GM13977 (cell line): ENCODE measurements around the gene C18orf54.

Experiments
- DNase-seq: peaks from one replicate; pipeline ENCODE4 v3.0.0; 2012; ENCODE audit warnings: low spot score
- in situ Hi-C: fragments of 300-500 bp; cut with MboI; formaldehyde crosslinking; loops from one replicate; pipeline ENCODE4 v1.12.0; 2022; ENCODE audit warnings: low sequenced_read_pairs, low pct_unique_long_range_greater_than_20kb, mixed read lengths, inconsistent platforms; ENCODE audit not compliant: unreplicated experiment
- TF ChIP-seq, protein P1 (sequence below): IDR thresholded peaks from 2 replicates; pipeline ENCODE4 v1.5.1; 2012; ENCODE audit warnings: mild to moderate bottlenecking, control low read depth; ENCODE audit not compliant: insufficient read depth; ENCODE audit errors: extremely low read depth, missing control alignments

C18orf54 gene

DNA sequence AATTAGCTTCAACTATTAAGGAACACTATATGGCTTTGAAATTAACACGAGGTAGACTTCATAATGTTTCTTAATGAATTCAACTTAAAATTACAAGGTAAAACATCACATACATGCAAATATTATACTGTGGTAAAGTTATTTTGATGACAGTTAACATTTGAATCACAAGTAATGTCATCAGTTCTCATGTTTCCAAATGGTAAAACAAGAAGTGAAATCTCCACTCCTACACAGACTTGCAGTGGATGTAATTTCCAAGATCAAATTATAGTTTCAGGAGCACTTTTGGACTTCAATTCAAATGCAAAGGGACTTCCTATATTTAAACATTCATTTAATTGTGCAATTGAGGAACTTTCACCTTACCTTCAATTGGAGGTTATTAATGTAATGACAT, 39.1 kb downstream of the C18orf54 start:
- TF ChIP-seq, protein P1, sequence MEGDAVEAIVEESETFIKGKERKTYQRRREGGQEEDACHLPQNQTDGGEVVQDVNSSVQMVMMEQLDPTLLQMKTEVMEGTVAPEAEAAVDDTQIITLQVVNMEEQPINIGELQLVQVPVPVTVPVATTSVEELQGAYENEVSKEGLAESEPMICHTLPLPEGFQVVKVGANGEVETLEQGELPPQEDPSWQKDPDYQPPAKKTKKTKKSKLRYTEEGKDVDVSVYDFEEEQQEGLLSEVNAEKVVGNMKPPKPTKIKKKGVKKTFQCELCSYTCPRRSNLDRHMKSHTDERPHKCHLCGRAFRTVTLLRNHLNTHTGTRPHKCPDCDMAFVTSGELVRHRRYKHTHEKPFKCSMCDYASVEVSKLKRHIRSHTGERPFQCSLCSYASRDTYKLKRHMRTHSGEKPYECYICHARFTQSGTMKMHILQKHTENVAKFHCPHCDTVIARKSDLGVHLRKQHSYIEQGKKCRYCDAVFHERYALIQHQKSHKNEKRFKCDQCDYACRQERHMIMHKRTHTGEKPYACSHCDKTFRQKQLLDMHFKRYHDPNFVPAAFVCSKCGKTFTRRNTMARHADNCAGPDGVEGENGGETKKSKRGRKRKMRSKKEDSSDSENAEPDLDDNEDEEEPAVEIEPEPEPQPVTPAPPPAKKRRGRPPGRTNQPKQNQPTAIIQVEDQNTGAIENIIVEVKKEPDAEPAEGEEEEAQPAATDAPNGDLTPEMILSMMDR, result no peak
- DNase-seq, result no peak
- in situ Hi-C loops, result no loop called here

DNA sequence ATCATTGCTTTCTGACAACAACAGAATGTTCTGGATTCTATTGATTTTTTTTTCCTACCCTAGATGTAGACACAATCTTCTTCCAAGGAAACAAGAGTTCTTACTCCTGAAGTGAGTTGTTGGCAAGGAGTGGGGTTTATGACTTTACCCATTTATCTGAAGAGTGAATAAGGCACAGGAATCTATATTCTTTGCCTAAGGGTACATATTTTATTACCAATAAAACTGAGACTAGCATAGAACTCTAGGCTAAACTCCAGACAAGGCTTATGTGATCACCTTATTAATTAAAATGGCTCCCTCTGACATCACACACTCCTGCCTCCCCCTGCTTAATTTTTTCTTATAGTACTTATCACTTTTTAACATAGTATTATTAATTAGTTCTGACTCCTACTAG, 47.6 kb downstream of the C18orf54 start:
- in situ Hi-C loops, result no loop called here
- no peak for DNase-seq
- TF ChIP-seq, protein P1, result no peak

DNA sequence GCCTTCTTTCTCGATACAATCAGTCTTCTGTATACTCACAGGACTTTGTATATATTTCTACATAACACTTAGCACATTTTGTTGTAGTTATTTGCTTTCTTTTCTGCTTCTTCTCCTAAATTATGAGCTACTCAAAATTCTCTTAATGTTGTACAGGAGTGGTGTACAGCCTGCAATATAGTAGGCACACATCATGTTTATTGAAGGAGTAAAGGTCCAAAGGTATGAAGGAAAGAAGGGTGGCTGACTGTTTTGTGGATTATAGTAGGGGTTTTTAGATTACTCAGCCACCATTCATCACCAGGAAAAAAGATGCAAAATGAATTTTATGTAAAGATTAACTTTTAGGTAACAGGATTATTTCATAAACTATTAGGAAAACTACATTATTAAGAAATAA, 54.1 kb downstream of the C18orf54 start:
- DNase-seq, result no peak
- in situ Hi-C loops, result no loop called here
- TF ChIP-seq, protein P1, result no peak

DNA sequence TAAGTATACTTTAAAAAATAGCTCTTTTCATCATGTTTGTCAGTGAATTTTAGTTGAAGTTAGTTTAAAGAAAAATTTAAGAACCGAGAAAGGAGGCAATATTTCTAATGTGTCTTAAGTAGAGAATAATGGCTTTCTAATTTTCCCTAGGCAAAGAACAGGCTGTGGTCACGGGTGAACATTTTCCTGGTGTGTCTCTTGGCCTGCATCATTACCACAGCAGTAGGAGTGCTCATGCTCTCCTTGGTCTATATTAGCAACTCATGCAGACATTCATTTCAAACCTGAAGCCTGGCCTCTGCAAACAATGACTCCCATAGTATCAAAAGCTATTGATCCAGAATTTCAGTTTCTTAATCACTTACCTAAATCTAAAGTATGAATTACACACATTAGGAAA, 57.4 kb downstream of the C18orf54 start:
- TF ChIP-seq, protein P1, result no peak
- in situ Hi-C loops, result no loop called here
- no peak for DNase-seq

DNA sequence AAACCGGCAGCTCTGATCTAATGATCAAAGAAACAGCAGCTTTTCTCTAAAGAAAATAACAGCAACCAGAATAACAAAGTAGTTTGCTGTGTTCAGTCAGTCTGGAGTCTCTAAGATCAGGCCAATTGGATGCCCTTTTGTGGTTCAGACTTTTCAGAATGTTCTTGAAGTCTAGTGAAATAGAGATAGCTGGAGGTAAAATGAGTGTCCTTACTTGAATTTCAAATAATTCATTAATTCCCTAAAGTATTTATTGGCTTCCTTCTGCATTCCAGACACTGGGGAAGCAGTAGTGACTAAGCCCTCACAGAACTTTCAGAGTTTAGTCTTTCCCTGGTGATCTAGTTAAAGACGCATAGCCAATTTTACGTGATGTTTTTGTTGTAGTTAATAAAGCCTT, 58.7 kb downstream of the C18orf54 start:
- TF ChIP-seq, protein P1, result no peak
- no peak for DNase-seq
- in situ Hi-C loops, result no loop called here

DNA sequence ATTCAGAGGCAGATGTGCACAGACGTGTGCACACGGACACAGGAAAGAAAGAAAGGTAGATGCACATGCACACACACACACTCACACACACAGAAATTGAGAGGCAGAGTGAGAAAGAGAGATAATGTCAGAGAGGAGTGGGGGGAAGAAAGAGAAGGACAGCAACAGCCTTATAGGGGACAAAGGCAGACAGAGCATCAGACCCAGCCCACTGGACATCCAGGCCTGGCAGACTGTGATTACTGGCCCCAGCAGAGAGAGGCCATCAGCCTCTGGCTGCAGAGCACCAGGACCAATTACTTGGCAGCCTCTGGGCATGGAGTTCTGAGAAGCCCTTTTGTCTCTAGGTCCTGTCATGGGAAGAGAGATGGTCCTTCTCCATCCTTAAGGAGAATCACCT, 66.1 kb downstream of the C18orf54 start:
- no peak for DNase-seq
- in situ Hi-C loops, result no loop called here
- TF ChIP-seq, protein P1, result no peak

DNA sequence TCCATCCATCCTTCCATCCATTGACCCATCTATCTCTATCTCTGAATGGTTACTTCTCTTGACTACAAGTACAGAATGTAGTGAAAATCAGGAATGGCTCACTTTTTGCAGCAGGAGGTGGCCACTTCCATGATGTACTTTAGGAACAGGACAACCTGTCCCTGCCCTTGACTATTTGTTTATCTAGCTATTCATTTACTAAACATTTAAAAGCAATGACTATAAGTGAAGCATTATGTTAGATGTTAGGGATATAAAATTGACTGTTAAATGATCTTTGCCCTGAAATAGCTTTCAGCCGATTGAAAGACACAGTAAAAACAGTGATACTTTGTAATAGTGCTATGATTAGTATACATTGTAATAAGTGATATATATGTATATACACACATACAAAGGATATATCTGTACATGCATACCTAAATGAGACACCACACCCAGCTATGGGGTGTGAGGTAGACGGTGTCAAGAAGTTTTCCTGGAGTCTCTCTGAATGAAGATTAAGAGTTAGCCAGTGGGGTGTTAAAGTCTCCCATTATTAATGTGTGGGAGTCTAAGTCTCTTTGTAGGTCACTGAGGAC, 68.5 kb downstream of the C18orf54 start:
- TF ChIP-seq, protein P1, result no peak
- in situ Hi-C loops, result no loop called here

More for the DNA sequence above, 68.5 kb downstream of the C18orf54 start:
- no peak for DNase-seq
